ENCODE data around the gene FLYWCH2.
A peak's percentile ranks its signal among the peaks of the same experiment; 100 is the strongest.

FLYWCH2 gene

DNA sequence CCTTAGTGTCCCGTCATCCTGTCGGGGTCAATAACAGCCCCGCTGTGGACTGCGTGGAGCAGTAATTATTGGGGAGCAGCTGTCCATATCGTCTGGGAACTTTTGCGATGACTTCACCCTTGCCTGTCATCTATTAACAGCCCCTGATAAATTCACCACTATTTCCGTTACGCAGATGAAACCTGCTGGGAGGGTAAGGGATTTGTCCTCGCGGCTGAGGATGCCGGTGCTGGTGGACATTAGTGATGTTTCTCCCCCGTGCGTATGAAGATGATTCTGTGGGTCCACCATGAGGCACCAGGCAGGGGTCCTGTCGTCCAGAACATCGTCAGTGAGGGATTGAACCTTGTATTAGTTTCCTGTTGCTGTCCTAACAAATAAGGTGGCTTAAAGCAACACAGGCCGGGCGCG lies 1.0 kb downstream of the FLYWCH2 start:
- no peak for DNase-seq

DNA sequence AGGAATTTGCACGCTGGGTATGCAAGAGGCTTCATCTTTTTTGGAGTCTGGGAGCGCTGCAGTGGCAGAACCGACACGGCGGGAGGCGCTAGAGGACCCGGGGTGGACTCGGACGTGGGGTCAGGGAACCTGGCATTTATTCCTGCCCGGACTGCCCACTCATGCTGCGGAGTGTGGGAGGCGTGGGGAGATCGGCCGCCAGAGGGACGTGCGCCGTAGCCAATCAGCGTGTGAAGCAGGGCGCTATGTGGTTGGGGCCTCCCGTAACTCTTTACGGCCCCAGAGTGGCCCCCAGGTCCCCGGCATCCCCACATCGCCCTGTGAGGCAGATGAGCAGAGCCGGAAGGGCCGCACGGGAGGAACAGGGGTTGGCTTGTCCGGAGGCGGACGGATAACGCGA lies 11.2 kb downstream of the FLYWCH2 start:
- no peak for DNase-seq

DNA sequence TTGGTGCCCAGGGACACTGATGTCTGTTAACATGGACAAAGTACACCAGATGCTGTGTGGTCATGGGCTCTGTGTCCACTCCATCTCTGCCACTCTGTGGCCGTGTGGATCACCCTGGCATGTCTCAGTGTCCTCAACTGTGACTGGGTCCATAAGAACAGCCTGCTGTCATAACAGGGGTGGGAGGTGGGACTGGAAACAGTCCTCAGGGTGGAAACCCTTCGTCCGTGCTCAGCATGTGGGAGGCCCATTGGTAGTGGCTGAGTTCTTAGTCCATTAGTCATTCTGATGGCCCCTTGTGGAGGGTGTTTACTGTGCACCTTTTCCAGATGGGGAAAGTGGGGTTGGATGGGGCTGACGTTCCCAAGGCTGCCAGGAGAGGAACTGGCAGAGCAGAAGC lies 12.8 kb downstream of the FLYWCH2 start:
- no peak for DNase-seq

- no peak for DNase-seq
Measured at GRCh38 chr16:2896480-2897010, 13.5 kb downstream of the FLYWCH2 start.

DNA sequence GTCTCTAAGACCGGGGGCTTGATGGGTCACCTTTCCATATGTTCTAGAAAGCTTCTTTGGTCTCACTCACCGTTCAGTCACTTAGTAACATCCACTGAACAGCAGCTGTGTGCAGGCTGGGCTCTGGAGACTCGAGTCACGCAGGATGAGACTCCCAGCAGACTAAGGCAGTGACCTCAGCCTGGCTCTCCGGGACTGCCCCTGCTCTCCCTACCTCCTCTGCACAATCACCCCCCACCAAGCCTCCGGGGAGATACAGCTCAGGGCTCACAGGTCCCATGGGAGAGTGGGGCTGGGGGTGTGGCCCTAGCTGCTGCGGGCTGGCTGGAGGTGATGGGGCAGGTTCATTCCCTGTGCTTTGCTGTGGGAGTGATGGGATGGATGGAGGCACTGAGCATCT lies 14.1 kb downstream of the FLYWCH2 start:
- no peak for DNase-seq

DNA sequence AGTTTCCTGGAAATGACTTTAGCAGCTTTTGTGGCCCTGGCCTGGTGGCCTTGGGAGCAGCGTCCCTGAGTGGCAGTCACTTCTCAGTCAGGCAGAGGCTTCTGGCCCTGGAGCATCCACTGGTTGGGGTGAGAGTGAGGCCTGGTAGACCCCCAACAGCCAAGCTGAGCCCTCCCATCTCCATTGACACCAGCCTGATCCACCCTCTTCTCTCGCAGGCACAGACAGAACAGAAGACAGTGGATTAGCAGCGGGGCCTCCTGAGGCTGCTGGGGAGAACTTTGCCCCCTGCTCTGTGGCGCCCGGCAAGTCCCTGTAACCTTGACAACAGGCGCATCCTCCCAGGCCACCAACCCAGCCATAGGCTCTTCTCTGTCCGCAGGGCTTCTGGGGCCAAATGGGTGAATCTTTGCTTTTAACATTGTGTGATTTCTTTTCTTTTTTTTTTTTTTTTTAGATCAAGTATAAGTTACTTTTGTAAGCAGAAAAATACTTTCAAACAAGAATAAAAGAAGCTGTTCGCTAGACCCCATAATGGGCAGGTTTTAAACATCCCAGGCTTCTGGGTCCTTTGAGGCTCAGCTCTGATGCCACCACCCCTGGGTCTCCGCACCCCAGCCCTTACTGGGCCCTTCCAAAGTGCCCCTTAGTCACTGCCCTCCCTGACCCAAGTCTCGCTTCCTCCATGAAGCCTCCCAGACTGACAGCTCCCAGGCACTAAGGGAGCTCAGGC lies 16.0 kb downstream of the FLYWCH2 start:
- DNase-seq: no peak

GRCh38 chr16:2899564-2900072 lies 16.6 kb downstream of the FLYWCH2 start:
- no peak for DNase-seq

- no peak for DNase-seq
Measured at GRCh38 chr16:2900526-2901075, 17.6 kb downstream of the FLYWCH2 start.

DNA sequence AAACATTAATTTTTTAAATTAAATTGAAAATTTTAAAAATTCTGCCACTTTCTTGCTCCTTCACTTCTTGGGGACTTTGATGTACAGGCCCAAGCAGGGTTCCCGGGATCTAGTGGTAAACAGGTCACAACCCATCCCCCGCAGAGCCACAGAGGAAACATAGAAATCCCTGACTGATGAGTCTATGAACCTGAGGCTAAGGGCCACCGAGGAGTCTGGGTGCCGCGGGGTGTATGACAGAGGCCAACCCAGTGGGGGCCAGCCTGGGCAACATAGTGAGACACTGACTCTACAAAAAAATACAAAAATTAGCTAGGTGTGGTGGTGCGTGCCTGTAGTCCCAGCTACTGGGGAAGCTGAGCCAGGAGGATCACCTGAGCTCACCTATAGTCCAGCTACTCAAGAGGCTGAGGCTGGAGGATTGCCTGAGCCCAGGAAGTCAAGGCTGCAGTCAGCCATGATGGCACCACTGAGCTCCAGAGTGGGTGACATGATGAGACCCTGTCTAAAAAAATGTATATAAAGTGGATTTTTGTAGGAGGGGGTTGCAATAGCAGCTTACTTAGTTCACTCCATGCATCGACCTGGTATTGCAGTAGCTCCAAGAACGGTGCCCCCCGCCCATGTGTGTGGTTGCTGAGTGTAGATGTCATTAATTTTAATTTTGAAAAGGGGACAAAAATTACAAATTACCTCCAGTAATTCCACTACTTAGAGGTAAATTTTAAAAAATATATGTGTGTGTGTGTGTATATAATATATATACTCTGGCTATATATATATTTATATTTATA lies 19.5 kb downstream of the FLYWCH2 start:
- no peak for DNase-seq

GRCh38 chr16:2904100-2904921 lies 21.3 kb downstream of the FLYWCH2 start:
- DNase-seq: peak; percentile 68

GRCh38 chr16:2904922-2905240 lies 21.9 kb downstream of the FLYWCH2 start:
- no peak for DNase-seq

DNA sequence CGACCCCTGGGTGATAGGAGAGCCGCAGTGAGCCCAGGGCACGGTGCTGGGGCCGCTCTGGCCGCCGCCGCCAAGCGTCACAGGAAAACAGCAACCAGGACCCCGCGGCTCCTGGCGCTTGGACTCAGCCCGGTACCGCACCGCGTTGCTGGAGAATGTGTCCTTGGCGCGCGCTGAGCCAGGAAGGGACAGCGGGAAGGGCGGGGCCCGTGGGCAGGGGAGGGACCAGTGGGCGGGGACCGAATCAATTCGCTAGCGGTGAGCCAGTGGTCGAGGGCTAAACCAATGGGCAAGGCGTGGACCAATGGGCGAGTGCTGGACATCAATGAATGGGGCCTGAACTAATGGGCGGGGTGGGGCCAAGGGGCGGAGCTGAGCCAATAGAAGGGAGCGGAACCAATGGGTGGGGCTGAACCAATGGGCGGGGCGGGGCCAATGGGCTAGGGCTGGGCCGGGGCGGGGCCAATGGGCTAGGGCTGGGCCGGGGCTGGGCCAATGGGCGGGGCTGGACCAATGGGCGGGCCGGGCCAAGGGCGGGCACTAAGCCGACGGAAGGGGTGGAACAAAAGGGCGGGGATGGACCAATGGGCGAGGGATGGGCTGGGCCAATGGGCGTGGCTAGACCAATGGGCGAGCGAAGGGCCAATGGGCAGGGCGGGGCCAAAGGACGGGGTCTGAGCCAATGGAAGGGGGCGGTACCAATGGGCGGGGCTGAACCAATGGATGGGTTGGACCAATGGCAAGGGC lies 22.4 kb downstream of the FLYWCH2 start:
- DNase-seq: peak; percentile 87

DNA sequence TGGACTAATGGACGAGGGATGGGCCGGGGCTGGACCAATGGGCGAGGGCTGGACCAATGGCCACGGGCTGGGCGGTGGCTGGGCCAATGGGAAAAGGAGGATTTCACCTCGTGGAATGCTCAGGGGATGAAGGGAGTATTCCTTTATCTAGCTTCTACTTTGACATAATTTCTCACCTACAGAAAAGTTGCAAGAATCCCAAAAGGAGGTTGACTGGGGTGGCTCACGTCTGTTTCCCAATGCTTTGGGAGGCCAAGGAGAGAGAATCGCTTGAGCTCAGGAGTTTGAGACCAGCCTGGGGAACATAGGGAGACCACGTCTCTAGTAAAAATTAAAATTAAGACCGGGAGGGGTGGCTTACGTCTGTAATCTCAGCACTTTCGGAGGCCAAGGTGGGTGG lies 23.0 kb downstream of the FLYWCH2 start:
- no peak for DNase-seq

GRCh38 chr16:2907084-2907753 lies 24.2 kb downstream of the FLYWCH2 start:
- DNase-seq: peak; percentile 30

DNA sequence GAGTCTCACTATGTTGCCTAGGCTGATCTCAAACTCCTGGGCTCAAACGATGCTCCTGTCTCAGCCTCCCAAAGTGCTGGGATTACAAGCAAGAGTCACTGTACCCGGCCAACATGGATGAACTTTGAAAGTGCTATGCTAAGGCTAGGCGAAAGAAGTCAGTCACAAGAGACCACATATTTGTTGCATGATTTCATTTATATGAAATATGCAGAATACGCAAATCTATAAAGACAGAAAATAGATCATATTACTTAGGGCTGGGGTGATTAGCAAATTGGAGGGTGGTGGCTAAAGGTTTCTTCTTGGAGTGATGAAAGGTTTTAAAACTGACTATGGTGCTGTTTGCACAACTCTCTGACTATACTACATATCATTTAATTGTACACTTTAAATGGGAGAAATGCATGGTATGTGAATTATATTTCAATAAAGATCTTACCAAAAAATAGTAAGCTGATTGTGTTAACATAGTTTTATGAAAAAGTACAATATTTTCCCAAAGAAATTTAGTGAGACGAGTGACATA lies 27.5 kb downstream of the FLYWCH2 start:
- DNase-seq: no peak

- peak; percentile 96 for DNase-seq
Measured at GRCh38 chr16:2911638-2912329, 28.8 kb downstream of the FLYWCH2 start, which contains the start of gene FLYWCH1. TSS of gene FLYWCH1 (plus strand) at chr16:2911931. CDS start at chr16:2929686, 17,755 bp downstream.

- peak; percentile 23 for DNase-seq
Measured at GRCh38 chr16:2912330-2913199, 29.6 kb downstream of the FLYWCH2 start.

DNA sequence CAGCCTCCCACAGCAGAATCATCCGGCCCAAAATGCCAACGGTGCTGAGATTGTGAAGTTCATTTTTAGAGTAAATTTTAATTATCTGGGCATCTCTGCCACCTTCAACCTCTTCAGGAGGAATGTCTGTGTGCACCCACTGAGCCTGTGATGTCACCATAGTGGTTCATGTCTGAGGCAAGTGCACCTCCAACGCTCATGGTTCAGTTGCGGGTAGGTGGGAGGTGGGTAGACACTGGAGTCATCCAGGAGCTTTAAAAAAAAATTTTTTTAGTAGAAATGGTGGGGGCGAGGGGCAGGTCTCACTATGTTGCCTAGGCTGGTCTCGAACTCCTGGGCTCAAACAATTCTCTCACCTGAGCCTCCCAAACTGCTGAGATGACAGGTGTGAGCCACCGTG lies 30.6 kb downstream of the FLYWCH2 start:
- no peak for DNase-seq

DNA sequence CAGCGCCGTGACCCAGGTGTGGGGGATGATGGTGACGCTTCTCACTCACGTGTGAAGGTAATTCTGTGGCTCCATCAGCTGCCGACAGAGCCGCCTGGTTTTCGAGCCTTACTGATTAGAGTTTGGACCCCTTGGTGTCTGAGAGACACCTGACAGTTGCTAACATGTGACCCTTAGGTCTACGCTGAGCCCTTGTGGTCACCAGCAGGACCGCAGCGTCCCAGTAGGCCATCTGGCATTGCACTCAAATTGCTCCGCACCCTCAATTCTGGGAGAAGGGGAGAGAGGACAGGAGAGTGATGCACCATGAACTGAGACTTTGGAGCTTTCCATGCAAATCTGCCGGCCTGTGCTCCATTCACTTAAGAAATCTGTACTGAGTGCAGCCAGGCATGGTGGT lies 31.2 kb downstream of the FLYWCH2 start:
- no peak for DNase-seq
